Left ventricle myocardium inferior (tissue), 1 donor: ENCODE results near the gene ATF6. TPM values are rescaled to one million over a fixed set of nuclear protein-coding genes. Genes with fewer than 3 reads are reported as not detected.
A peak's percentile ranks its signal among the peaks of the same experiment; 100 is the strongest.

ENCODE experiments used
- DNase-seq: peaks from one replicate; pipeline ENCODE4 v3.0.0-alpha.2; 2020
- H3K27ac ChIP-seq: fragments of 200-600 bp; replicated peaks from 2 replicates; pipeline ENCODE4 v1.8.0; 2021
- H3K27me3 ChIP-seq: fragments of 200-600 bp; 2 replicates; pipeline ENCODE4 v1.8.0; 2021; ENCODE audit warnings: low read depth
- H3K36me3 ChIP-seq: fragments of 200-600 bp; 2 replicates; pipeline ENCODE4 v1.8.0; 2021
- H3K4me1 ChIP-seq: fragments of 200-600 bp; 2 replicates; pipeline ENCODE4 v1.8.0; 2021
- H3K4me3 ChIP-seq: fragments of 200-600 bp; 2 replicates; pipeline ENCODE4 v1.8.0; 2021; ENCODE audit warnings: mild to moderate bottlenecking, moderate library complexity
- H3K9me3 ChIP-seq: fragments of 200-600 bp; replicated peaks from 2 replicates; pipeline ENCODE4 v1.8.0; 2021
- CTCF ChIP-seq: fragments of 200-600 bp; IDR thresholded peaks from 2 replicates; pipeline ENCODE4 v1.8.0; 2021; ENCODE audit warnings: antibody characterized with exemption, mild to moderate bottlenecking, borderline replicate concordance
- intact Hi-C: fragments of 100-400 bp; cut with micrococcal nuclease; formaldehyde crosslinking; loops from one replicate; pipeline ENCODE4 v1.11.0; 2022
- total RNA-seq: library from RNA; stranded (reverse); fragmentation: NEBNext Ultra II Directional; extraction: Animal tissue kit (Norgen Biotek cat#: 25700); gene quantifications from one replicate; pipeline ENCODE4 v1.2.1, GENCODE V29; 2021
- donor health status: DM: no; HTN: yes; CAD: no; lungs with severe emphysema.

Gene ATF6
- total RNA-seq, 1 donor from 2014 or later = 13.0 TPM

DNA sequence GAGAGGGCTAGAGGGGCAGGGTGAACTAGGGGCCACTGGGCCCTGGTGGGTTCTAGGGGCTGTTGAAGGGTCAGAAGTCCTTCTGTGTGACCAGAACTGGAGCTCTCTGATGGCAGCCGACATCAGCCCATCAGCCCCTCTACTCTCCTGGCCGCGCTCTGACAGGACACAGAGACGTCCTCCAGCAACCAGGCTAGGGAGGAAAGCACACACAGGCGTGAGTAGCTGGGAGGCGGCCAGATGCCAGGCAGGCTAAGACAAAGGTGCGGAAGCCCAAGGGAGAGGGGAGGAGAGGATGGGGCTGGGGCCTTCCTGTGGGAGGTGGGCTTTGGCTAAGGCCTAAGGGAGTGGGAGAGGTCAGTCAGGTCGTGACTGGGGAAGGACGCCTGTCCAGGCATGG is 206.7 kb downstream of the ATF6 start:
- Histone ChIP-seq H3K36me3 (no peaks in the 10 kb centered on the region), H3K4me1 (peaks cover 19% of the 10 kb centered on the region), H3K27me3 (no peaks in the 10 kb centered on the region), H3K4me3 (no peak overlapping the region), H3K9me3 (no peaks in the 10 kb centered on the region), H3K27ac (no peak overlapping the region)
- intact Hi-C loops = no loop called here
- no peak for TF ChIP-seq CTCF
- DNase-seq = no peak

DNA sequence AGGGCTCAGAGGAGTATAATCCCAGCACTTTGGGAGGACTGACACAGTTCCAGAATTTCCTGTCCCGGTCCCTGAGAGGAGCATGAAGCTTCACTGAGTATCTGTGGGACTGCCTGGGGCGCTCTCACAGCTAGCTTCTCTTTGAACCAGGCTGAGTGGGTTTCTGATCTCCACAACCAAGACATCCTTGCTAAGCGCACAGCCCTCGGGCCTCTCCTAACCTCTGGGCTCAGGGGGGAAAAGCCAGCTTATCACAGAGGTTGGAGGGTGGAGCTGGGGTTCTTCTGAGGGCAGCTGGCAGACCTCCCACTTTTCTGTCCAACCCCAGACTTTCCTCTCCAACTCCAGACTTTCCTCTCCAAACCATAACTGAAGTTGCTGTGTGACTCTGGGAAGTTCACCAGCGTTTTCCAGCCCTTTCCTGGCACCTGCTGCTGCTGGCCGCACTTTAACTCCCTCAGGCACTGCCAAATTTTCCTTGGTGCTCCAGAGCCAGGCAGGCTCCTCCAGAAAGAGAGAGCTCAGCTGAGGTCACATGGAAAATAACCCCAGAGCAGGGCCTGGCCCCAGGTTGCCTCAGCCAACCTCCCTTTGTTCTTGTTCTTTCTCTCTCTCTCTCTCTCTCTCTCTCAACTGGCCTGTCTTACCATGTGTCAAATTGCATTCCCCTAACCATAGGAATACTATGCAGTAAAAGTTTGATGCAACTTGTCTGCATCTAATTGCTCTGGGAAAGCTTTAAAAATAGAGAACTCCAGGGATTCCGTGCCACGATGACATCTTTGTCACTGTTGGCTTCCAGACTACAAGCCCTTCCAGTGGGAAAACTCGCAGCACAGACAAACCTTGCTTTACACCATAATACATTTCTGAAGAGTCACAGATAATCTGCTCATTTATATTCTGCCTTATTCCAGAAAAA is 208.1 kb downstream of the ATF6 start:
- H3K27me3 ChIP-seq = no peaks in the 10 kb centered on the region
- DNase-seq = peak; percentile 63
- H3K4me1 ChIP-seq = peaks cover 19% of the 10 kb centered on the region
- peak overlapping the region; percentile 70 for H3K27ac ChIP-seq
- no peak overlapping the region for H3K4me3 ChIP-seq
- H3K9me3 ChIP-seq = no peaks in the 10 kb centered on the region
- no peak for TF ChIP-seq CTCF
- intact Hi-C loops = no loop called here
- H3K36me3 ChIP-seq = no peaks in the 10 kb centered on the region

DNA sequence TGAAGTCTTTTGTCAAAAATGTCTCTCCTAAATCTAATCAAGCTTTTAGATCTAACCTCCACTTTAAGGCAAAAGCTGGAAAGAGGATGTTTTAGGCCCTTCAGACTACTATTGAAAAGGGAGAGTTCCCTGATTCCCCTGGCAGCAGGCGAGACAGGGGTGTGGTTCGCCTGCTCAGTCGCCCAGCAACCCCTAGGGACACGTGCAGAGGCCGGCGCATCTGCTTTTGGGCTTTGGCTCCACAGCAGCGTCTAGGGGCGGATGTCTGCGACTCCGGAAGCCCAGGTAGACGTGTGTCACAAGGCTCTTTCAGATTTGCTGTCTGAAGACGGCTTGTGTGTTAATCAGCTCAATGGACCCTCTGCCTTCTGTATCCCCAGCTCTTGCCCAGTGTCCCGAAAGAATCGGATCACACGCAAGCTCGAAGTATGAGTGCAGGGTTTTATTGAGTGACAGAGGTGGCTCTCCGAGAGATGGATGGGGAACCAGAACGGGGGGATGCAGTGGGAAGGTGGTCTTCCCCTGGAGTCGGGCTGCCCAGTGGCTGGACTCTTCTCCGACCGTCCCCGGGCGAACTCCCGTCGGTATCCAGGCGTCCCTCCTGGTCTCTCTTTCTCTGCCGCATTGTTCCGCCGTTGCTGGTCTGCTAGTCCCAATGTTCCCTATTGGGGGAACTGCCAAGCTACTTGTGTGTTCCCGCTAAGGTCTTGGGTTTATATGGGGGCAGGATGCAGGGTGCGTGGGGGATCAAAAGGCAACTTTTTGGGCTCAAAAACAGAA is 212.1 kb downstream of the ATF6 start:
- peaks cover 18% of the 10 kb centered on the region for H3K4me1 ChIP-seq
- H3K9me3 ChIP-seq = no peaks in the 10 kb centered on the region
- no peak for DNase-seq
- intact Hi-C loops = no loop called here
- no peak for TF ChIP-seq CTCF
- no peak overlapping the region for H3K4me3 ChIP-seq
- no peaks in the 10 kb centered on the region for H3K36me3 ChIP-seq
- no peaks in the 10 kb centered on the region for H3K27me3 ChIP-seq
- H3K27ac ChIP-seq = no peak overlapping the region

- Histone ChIP-seq H3K4me3 (no peak overlapping the region), H3K27me3 (no peaks in the 10 kb centered on the region), H3K4me1 (no peaks in the 10 kb centered on the region), H3K9me3 (no peaks in the 10 kb centered on the region), H3K27ac (no peak overlapping the region), H3K36me3 (no peaks in the 10 kb centered on the region)
- no peak for TF ChIP-seq CTCF
- DNase-seq = no peak
- intact Hi-C loops = no loop called here
These were observed 215.0 kb downstream of the ATF6 start for GRCh38 chr1:161981126-161981525.

DNA sequence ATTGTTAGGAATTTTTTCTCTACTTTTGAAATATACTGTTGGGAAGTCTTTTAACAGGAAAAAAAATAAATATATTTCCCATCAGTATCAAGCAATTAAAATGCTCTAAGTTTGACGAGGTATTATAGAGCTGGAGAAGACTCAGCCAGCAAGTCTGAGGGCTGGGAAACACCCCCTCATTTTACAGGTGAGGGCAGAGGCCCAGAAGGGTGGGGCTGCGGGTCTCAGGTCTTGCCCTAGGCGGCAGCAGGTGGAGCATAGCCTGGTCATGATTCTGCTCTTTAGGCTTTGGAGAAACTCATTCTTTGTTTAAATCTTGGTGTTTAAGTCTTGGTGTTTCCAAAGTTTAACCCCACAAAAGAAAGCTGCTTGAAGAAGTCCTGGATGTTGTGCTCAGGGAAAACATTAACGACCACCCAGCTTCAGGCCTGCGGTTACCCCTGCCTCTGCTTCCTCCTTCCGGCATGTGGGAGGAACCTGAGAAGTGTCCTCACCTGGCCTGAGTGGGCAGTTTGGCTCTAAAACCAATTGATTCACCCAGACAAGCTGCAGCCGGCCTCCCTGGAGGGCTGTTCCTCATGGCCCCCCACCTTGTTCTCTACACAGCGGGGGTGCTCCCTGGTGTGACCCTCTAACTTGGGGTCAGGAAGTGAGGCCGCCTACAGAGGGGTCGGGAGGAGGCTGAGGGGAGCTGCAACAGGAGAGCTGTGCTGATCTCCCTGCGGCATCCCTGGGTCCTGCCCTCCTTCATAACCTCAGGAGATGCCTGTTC is 215.8 kb downstream of the ATF6 start:
- Histone ChIP-seq H3K4me1 (no peaks in the 10 kb centered on the region), H3K4me3 (no peak overlapping the region), H3K36me3 (no peaks in the 10 kb centered on the region), H3K27me3 (no peaks in the 10 kb centered on the region), H3K9me3 (peaks cover 3% of the 10 kb centered on the region), H3K27ac (no peak overlapping the region)
- no peak for DNase-seq
- intact Hi-C loops = no loop called here
- no peak for TF ChIP-seq CTCF
